Measurements from ENCODE around the gene JDP2.

DNA sequence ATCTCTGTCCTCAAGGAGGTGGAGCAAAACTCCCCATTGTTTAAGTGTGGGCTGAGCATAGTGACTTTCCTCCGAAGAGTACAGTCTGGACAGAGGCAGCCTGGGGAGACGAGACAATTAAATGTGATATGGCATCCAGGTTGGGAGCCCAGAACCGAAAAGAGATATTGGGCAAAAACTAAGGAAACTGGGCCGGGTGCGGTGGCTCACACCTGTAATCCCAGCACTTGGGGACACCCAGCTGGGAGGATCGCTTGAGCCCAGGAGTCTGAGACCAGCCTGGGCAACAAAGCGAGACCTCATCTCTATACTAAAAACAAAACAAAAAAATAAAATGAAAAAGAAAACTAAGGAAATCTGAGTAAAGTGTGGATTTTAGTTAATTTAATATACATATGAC is 35.9 kb upstream of the JDP2 start:
- TF ChIP-seq, protein P1, sequence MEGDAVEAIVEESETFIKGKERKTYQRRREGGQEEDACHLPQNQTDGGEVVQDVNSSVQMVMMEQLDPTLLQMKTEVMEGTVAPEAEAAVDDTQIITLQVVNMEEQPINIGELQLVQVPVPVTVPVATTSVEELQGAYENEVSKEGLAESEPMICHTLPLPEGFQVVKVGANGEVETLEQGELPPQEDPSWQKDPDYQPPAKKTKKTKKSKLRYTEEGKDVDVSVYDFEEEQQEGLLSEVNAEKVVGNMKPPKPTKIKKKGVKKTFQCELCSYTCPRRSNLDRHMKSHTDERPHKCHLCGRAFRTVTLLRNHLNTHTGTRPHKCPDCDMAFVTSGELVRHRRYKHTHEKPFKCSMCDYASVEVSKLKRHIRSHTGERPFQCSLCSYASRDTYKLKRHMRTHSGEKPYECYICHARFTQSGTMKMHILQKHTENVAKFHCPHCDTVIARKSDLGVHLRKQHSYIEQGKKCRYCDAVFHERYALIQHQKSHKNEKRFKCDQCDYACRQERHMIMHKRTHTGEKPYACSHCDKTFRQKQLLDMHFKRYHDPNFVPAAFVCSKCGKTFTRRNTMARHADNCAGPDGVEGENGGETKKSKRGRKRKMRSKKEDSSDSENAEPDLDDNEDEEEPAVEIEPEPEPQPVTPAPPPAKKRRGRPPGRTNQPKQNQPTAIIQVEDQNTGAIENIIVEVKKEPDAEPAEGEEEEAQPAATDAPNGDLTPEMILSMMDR (IDR thresholded peaks at IDR 0.05): no peak
- TF ChIP-seq POLR2A (IDR thresholded peaks at IDR 0.05): no peak
